Nephron (organoid): ENCODE results near the gene ABCC1.
"Not testable (repeated sequence)": the region's sequence is repeated elsewhere in the genome, so short reads cannot be mapped to it uniquely, and the experiment has no call there.

ENCODE experiments used
- H3K27ac Mint-ChIP-seq, 3 experiments: 2 replicates each; pipeline ENCODE4 v1.8.0; 2020; ENCODE audit warnings: mixed read lengths in 3 of 3, mild to moderate bottlenecking in 2 of 3, moderate library complexity in 1 of 3
- H3K27me3 Mint-ChIP-seq: 2 replicates; pipeline ENCODE4 v1.8.0; 2021; ENCODE audit warnings: low read depth, mild to moderate bottlenecking, moderate library complexity, mixed read lengths
- H3K36me3 Mint-ChIP-seq: 2 replicates; pipeline ENCODE4 v1.8.0; 2020; ENCODE audit warnings: low read depth, mixed read lengths
- H3K4me1 Mint-ChIP-seq: 2 replicates; pipeline ENCODE4 v1.8.0; 2020; ENCODE audit warnings: mixed read lengths
- H3K4me3 Mint-ChIP-seq, 3 experiments: 2 replicates each; pipeline ENCODE4 v1.8.0; 2020; ENCODE audit warnings: mild to moderate bottlenecking in 3 of 3, mixed read lengths in 3 of 3, moderate library complexity in 2 of 3
- H3K9me3 Mint-ChIP-seq: 2 replicates; pipeline ENCODE4 v1.8.0; 2020; ENCODE audit warnings: mixed read lengths
- TF ChIP-seq, protein P1 (sequence below), 3 experiments: fragments of 200-600 bp; sonication (generic); IDR thresholded peaks; one replicate each; pipeline ENCODE4 v1.5.0; 2021; ENCODE audit warnings: antibody characterized with exemption in 3 of 3; ENCODE audit not compliant: unreplicated experiment in 3 of 3

ABCC1 gene

DNA sequence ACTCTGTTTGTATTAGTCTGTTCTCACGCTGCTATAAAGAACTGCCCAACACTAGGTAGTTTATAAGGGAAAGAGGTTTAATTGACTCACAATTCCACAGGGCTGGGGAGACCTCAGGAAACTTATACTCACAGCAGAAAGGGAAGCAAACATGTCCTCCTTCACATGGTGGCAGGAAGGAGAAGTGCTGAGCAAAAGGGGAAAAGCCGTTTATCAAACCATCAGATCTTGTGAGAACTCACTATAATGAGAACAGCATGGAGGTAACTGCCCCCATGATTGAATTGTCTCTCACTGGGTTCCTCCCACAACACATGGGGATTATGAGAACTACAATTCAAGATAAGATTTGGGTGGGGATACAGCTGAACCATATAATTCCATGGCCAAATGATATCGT lies 30.9 kb downstream of the ABCC1 start:
- Mint-ChIP-seq H3K36me3 (peaks cover 65% of the 10 kb centered on the region), H3K4me1 (peaks cover 5% of the 10 kb centered on the region), H3K9me3 (peaks cover 41% of the 10 kb centered on the region), H3K27me3 (peaks cover 4% of the 10 kb centered on the region), H3K4me3 (no peak overlapping the region), H3K27ac (no peak overlapping the region)
- TF ChIP-seq, protein P1, sequence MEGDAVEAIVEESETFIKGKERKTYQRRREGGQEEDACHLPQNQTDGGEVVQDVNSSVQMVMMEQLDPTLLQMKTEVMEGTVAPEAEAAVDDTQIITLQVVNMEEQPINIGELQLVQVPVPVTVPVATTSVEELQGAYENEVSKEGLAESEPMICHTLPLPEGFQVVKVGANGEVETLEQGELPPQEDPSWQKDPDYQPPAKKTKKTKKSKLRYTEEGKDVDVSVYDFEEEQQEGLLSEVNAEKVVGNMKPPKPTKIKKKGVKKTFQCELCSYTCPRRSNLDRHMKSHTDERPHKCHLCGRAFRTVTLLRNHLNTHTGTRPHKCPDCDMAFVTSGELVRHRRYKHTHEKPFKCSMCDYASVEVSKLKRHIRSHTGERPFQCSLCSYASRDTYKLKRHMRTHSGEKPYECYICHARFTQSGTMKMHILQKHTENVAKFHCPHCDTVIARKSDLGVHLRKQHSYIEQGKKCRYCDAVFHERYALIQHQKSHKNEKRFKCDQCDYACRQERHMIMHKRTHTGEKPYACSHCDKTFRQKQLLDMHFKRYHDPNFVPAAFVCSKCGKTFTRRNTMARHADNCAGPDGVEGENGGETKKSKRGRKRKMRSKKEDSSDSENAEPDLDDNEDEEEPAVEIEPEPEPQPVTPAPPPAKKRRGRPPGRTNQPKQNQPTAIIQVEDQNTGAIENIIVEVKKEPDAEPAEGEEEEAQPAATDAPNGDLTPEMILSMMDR (IDR thresholded peaks at IDR 0.05; ENCODE audit: unreplicated experiment in 3 of 3) = no peak

DNA sequence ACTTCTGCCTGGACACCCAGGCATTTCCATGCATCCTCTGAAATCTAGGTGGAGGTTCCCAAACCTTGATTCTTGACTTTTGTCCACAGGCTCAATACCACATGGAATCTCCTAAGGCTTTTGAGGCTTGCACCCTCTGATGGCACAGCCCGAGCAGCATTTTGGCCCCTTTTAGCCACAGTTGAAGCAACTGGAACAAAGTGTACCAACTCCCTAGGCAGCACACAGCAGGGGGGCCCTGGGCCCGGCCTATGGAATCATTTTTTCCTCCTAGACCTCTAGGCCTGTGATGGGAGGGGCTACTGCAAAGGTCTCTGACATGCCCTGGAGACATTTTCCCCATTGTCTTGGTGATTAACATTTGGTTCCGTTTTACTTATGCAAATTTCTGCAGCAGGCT lies 32.0 kb downstream of the ABCC1 start:
- no peak overlapping the region for H3K4me3 Mint-ChIP-seq
- TF ChIP-seq, protein P1 (IDR thresholded peaks at IDR 0.05; ENCODE audit: unreplicated experiment in 3 of 3) = no peak
- H3K27ac Mint-ChIP-seq = no peak overlapping the region
- H3K36me3 Mint-ChIP-seq = peaks cover 60% of the 10 kb centered on the region
- H3K27me3 Mint-ChIP-seq = peaks cover 4% of the 10 kb centered on the region
- H3K4me1 Mint-ChIP-seq = peaks cover 5% of the 10 kb centered on the region
- peaks cover 37% of the 10 kb centered on the region for H3K9me3 Mint-ChIP-seq

DNA sequence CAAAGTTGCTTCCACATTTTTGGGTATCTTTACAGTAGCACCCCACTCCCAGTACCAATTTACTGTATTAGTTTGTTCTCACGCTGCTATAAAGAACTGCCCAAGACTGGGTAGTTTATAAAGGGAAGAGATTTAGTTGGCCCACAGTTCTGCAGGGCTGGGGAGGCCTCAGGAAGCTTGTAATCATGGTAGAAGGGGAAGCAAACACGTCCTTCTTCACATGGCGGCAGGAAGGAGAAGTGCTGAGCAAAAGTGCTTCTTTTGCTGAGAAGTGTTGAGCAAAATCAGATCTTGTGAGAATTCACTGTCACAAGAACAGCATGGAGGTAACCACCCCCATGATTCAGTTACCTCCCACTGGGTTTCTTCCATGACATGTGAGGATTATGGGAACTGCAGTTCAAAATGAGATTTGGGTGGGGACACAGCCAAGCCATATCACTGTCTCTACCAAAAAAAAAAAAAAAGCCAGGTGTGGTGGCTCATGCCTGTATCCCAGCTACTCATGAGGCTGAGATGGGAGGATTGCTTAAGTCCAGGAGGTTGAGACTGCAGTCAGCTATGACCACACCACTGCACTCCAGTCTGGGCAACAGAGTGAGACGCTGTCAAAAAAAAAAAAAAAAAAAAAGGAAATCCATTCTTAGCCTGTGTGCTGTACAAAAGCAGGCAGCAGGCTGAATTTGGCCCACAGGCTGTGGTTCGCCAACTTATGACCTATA lies 32.9 kb downstream of the ABCC1 start:
- not testable (repeated sequence) for H3K27ac Mint-ChIP-seq, H3K27me3 Mint-ChIP-seq, H3K4me3 Mint-ChIP-seq, H3K4me1 Mint-ChIP-seq
- Mint-ChIP-seq H3K9me3 (peaks cover 34% of the 10 kb centered on the region), H3K36me3 (peaks cover 61% of the 10 kb centered on the region)

DNA sequence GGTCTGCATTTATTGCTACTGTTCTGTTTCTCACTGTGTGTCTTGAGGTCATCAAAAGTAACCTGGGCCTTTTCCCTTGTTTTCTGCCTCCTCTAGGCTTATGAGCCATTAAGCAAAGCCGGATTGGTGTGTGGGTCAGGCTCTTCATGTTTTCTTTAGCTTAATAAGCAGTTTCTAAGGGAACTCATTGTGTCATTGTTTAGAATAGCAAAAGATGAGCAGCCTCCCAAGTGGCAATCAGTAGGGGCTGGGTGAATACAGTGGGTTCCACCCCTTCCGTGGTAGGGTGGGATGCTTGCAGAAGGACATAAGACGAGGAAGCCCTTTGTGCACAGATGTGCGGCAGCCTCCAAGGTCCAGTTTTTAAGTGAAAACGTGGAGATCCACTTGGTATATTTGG lies 34.5 kb downstream of the ABCC1 start:
- Mint-ChIP-seq H3K36me3 (peaks cover 45% of the 10 kb centered on the region), H3K27me3 (no peaks in the 10 kb centered on the region), H3K27ac (peak overlapping the region in 2 of 3 experiments; percentile 43 to 92), H3K4me1 (peaks cover 14% of the 10 kb centered on the region), H3K9me3 (peaks cover 26% of the 10 kb centered on the region), H3K4me3 (no peak overlapping the region)
- TF ChIP-seq, protein P1 (IDR thresholded peaks at IDR 0.05; ENCODE audit: unreplicated experiment in 3 of 3) = no peak

DNA sequence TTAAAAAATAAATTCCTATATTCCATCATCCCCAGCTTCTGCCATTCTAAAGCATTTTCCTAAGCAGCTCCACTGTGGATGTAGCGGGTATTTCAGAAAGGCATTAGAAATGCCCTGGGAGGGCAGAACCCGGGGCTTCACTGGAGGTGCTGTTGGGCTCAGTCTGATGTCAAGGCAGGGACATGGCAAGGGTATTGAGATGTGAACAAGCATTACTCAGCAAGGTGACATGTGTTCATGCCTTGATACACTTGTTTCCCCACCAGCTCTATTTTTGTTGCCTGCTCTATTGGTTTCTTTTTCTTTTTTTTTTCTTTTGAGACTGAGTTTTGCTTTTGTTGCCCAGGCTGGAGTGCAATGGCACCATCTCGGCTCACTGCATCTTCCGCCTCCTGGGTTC lies 35.7 kb downstream of the ABCC1 start:
- H3K9me3 Mint-ChIP-seq = peaks cover 16% of the 10 kb centered on the region
- H3K4me1 Mint-ChIP-seq = peaks cover 22% of the 10 kb centered on the region
- TF ChIP-seq, protein P1 (IDR thresholded peaks at IDR 0.05; ENCODE audit: unreplicated experiment in 3 of 3) = no peak
- H3K36me3 Mint-ChIP-seq = peaks cover 33% of the 10 kb centered on the region
- no peak overlapping the region for H3K27ac Mint-ChIP-seq
- H3K27me3 Mint-ChIP-seq = no peaks in the 10 kb centered on the region
- H3K4me3 Mint-ChIP-seq = no peak overlapping the region

DNA sequence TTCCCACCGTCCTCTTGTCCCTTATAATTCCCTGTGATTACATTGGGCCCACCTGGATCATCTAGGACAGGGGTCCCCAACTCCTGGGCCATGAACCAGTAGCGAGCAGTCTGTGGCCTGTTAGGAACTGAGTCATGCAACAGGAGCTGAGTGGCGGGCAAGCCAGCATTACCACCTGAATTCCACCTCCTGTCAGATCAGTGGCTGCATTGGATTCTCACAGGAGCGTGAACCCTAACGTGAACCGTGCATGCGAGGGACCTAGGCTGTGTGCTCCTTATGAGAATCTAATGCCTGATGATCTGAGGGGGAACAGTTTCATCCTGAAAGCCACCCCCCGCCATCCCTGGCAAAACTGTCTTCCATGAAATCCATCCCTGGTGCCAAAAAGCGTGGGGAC lies 36.8 kb downstream of the ABCC1 start:
- TF ChIP-seq, protein P1 (IDR thresholded peaks at IDR 0.05; ENCODE audit: unreplicated experiment in 3 of 3) = no peak
- peaks cover 9% of the 10 kb centered on the region for H3K9me3 Mint-ChIP-seq
- peaks cover 22% of the 10 kb centered on the region for H3K4me1 Mint-ChIP-seq
- no peaks in the 10 kb centered on the region for H3K27me3 Mint-ChIP-seq
- H3K4me3 Mint-ChIP-seq = no peak overlapping the region
- no peak overlapping the region for H3K27ac Mint-ChIP-seq
- H3K36me3 Mint-ChIP-seq = peaks cover 23% of the 10 kb centered on the region
